Ectodermal cell (in vitro differentiated cells): ENCODE data around the gene ATP6V1C2.
A peak's percentile ranks its signal among the peaks of the same experiment; 100 is the strongest.
"Not testable (repeated sequence)": the region's sequence is repeated elsewhere in the genome, so short reads cannot be mapped to it uniquely, and the experiment has no call there.

Source experiments
- H3K27ac ChIP-seq: 2 replicates; pipeline ENCODE4 v1.7.0; 2013; ENCODE audit warnings: mild to moderate bottlenecking, low read depth, low read length; ENCODE audit not compliant: insufficient read depth, poor library complexity, severe bottlenecking
- H3K27me3 ChIP-seq: 2 replicates; pipeline ENCODE4 v1.7.0; 2013; ENCODE audit warnings: mild to moderate bottlenecking, low read length; ENCODE audit not compliant: insufficient read depth, control insufficient read depth, poor library complexity, severe bottlenecking
- H3K36me3 ChIP-seq: one replicate; pipeline ENCODE4 v1.7.0; 2013; ENCODE audit warnings: low read length; ENCODE audit not compliant: control insufficient read depth, insufficient read depth
- H3K4me1 ChIP-seq: one replicate; pipeline ENCODE4 v1.7.0; 2013; ENCODE audit warnings: low read length; ENCODE audit not compliant: control insufficient read depth, insufficient read depth
- H3K4me3 ChIP-seq: 2 replicates; pipeline ENCODE4 v1.7.0; 2013; ENCODE audit warnings: low read depth, low read length, control low read depth; ENCODE audit not compliant: insufficient read depth
- H3K9me3 ChIP-seq: 2 replicates; pipeline ENCODE4 v1.7.0; 2013; ENCODE audit warnings: mild to moderate bottlenecking, low read length, moderate library complexity; ENCODE audit not compliant: control insufficient read depth
- WGBS, 2 experiments: methylation state at CpG; one replicate each; pipeline ENCODE4 v1.1.7; 2013; ENCODE audit warnings: missing lambda C conversion rate in 2 of 2; 5-methylcytosine and 5-hydroxymethylcytosine counted together

Gene ATP6V1C2

GRCh38 chr2:10812362-10813162 is 91.1 kb downstream of the ATP6V1C2 start, which contains the start of gene PDIA6:
Gene PDIA6, minus strand, starts transcription at chr2:10812785. Its CDS starts 89 bp downstream, at chr2:10812696.
- no peaks in the 10 kb centered on the region for H3K27me3 ChIP-seq
- H3K4me1 ChIP-seq, result peaks cover 12% of the 10 kb centered on the region
- peak within 1 kb of the TSS; percentile 78 for H3K27ac ChIP-seq
- no peaks in the 10 kb centered on the region for H3K36me3 ChIP-seq
- no peaks in the 10 kb centered on the region for H3K9me3 ChIP-seq
- WGBS, 2 experiments, result 0% methylated on average over 98 of the region's 98 CpGs
- H3K4me3 ChIP-seq, result peak within 1 kb of the TSS; percentile 88

GRCh38 chr2:10813163-10814138 is 92.0 kb downstream of the ATP6V1C2 start:
- H3K9me3 ChIP-seq, H3K27ac ChIP-seq, H3K36me3 ChIP-seq, H3K27me3 ChIP-seq: not testable (repeated sequence)
- WGBS, 2 experiments, result 70 to 71% methylated on average over 37 of the region's 37 CpGs
- peaks cover 12% of the 10 kb centered on the region for H3K4me1 ChIP-seq
- H3K4me3 ChIP-seq, result peak overlapping the region; percentile 88

GRCh38 chr2:10814142-10814541 is 92.7 kb downstream of the ATP6V1C2 start:
- Histone ChIP-seq H3K4me1 (peaks cover 12% of the 10 kb centered on the region), H3K9me3 (no peaks in the 10 kb centered on the region), H3K36me3 (no peaks in the 10 kb centered on the region), H3K27ac (peak overlapping the region; percentile 23), H3K27me3 (no peaks in the 10 kb centered on the region), H3K4me3 (no peak overlapping the region)
- 56 to 57% methylated on average over 10 of the region's 10 CpGs for WGBS, 2 experiments

- H3K4me3 ChIP-seq, result no peak overlapping the region
- peak overlapping the region; percentile 23 for H3K27ac ChIP-seq
- 78 to 80% methylated on average over 16 of the region's 16 CpGs for WGBS, 2 experiments
- H3K36me3 ChIP-seq, result no peaks in the 10 kb centered on the region
- no peaks in the 10 kb centered on the region for H3K27me3 ChIP-seq
- peaks cover 12% of the 10 kb centered on the region for H3K4me1 ChIP-seq
- no peaks in the 10 kb centered on the region for H3K9me3 ChIP-seq
Observed at GRCh38 chr2:10814571-10815331, 93.3 kb downstream of the ATP6V1C2 start.

- Histone ChIP-seq H3K4me3 (no peak overlapping the region), H3K4me1 (no peaks in the 10 kb centered on the region), H3K36me3 (no peaks in the 10 kb centered on the region), H3K27ac (no peak overlapping the region), H3K9me3 (no peaks in the 10 kb centered on the region), H3K27me3 (peaks cover 3% of the 10 kb centered on the region)
- 53 to 71% methylated on average over 5 of the region's 5 CpGs for WGBS, 2 experiments
Observed at GRCh38 chr2:10817413-10817812, 96.0 kb downstream of the ATP6V1C2 start.

- H3K36me3 ChIP-seq, H3K9me3 ChIP-seq: not testable (repeated sequence)
- WGBS, 2 experiments, result 94 to 100% methylated on average over 2 to 3 of the region's 3 CpGs
Observed at GRCh38 chr2:10818305-10818704, 96.9 kb downstream of the ATP6V1C2 start.

GRCh38 chr2:10818984-10819383 is 97.6 kb downstream of the ATP6V1C2 start:
- WGBS, 2 experiments, result 78 to 86% methylated on average over 3 of the region's 3 CpGs
- no peaks in the 10 kb centered on the region for H3K9me3 ChIP-seq
- no peaks in the 10 kb centered on the region for H3K4me1 ChIP-seq
- H3K27ac ChIP-seq, result no peak overlapping the region
- no peak overlapping the region for H3K4me3 ChIP-seq
- H3K27me3 ChIP-seq, result peaks cover 3% of the 10 kb centered on the region
- H3K36me3 ChIP-seq, result no peaks in the 10 kb centered on the region

More at GRCh38 chr2:10818305-10818704, 96.9 kb downstream of the ATP6V1C2 start:
- not testable (repeated sequence) for H3K4me3 ChIP-seq, H3K27me3 ChIP-seq, H3K27ac ChIP-seq, H3K4me1 ChIP-seq

- Histone ChIP-seq H3K36me3 (no peaks in the 10 kb centered on the region), H3K9me3 (no peaks in the 10 kb centered on the region), H3K27me3 (peaks cover 3% of the 10 kb centered on the region), H3K4me1 (no peaks in the 10 kb centered on the region), H3K27ac (no peak overlapping the region), H3K4me3 (no peak overlapping the region)
- 92 to 93% methylated on average over 12 of the region's 12 CpGs for WGBS, 2 experiments
Observed at GRCh38 chr2:10819714-10820314, 98.4 kb downstream of the ATP6V1C2 start.

- H3K36me3 ChIP-seq, result no peaks in the 10 kb centered on the region
- H3K4me3 ChIP-seq, result no peak overlapping the region
- H3K27me3 ChIP-seq, result peaks cover 3% of the 10 kb centered on the region
- H3K9me3 ChIP-seq, result no peaks in the 10 kb centered on the region
- 93 to 94% methylated on average over 7 to 8 of the region's 8 CpGs for WGBS, 2 experiments
- no peak overlapping the region for H3K27ac ChIP-seq
- H3K4me1 ChIP-seq, result no peaks in the 10 kb centered on the region
Observed at GRCh38 chr2:10820562-10820961, 99.1 kb downstream of the ATP6V1C2 start.
